ENCODE data around the gene ELL2.

- TF ChIP-seq CTCF (IDR thresholded peaks at IDR 0.05 in 8 of 11, conservative IDR thresholded peaks at IDR 0.05 in 3 of 11) (no peak), POLR2A (IDR thresholded peaks at IDR 0.05) (no peak), POLR2AphosphoS5 (IDR thresholded peaks at IDR 0.05) (no peak)
Observed at GRCh38 chr5:95985249-95985648, 23.6 kb upstream of the ELL2 start.
